Colonic mucosa (tissue), 4 donors: Measurements from ENCODE around the gene TUBB4B. TPM values are rescaled to one million over a fixed set of nuclear protein-coding genes. Genes with fewer than 3 reads are reported as not detected.

Experiments
- DNase-seq: peaks from one replicate; pipeline ENCODE4 v3.0.0-alpha.2; 2020
- H3K27ac ChIP-seq: fragments of 200-600 bp; one replicate; pipeline ENCODE4 v1.8.0; 2021
- H3K27me3 ChIP-seq: fragments of 200-600 bp; one replicate; pipeline ENCODE4 v1.8.0; 2021
- H3K36me3 ChIP-seq: fragments of 200-600 bp; one replicate; pipeline ENCODE4 v1.8.0; 2021
- H3K4me1 ChIP-seq: fragments of 200-600 bp; one replicate; pipeline ENCODE4 v1.8.0; 2021; ENCODE audit warnings: mild to moderate bottlenecking
- H3K4me3 ChIP-seq: fragments of 200-600 bp; one replicate; pipeline ENCODE4 v1.8.0; 2021
- H3K9ac ChIP-seq, 2 donors: one replicate each; pipeline ENCODE4 v1.7.0; 2013; ENCODE audit warnings: control low read depth in 2 of 2, low read depth in 2 of 2, low read length in 2 of 2
- H3K9me3 ChIP-seq: fragments of 200-600 bp; one replicate; pipeline ENCODE4 v1.8.0; 2021
- intact Hi-C: fragments of 100-400 bp; cut with DNase I; formaldehyde crosslinking; loops from one replicate; pipeline ENCODE4 v1.14.1; 2022
- total RNA-seq, 2 donors: library from RNA; stranded (reverse); fragmentation: NEBNext Ultra II Directional in 1 of 2; extraction: Animal tissue kit (Norgen Biotek cat#: 25700) in 1 of 2; gene quantifications; one replicate each; pipeline ENCODE4 v1.2.1, GENCODE V29; 2021
- TF ChIP-seq, protein P1 (sequence below): fragments of 200-600 bp; IDR thresholded peaks from one replicate; pipeline ENCODE4 v1.8.0; 2022; ENCODE audit warnings: antibody characterized with exemption, mild to moderate bottlenecking
- donor health status: healthy.
- donor health status: DM: no; HTN: no; CAD: no.
- donor health status: DM: no; HTN: no; CAD: no.

Gene TUBB4B
- total RNA-seq, 2 donors from 2014 or later, result 303 to 779 TPM

DNA sequence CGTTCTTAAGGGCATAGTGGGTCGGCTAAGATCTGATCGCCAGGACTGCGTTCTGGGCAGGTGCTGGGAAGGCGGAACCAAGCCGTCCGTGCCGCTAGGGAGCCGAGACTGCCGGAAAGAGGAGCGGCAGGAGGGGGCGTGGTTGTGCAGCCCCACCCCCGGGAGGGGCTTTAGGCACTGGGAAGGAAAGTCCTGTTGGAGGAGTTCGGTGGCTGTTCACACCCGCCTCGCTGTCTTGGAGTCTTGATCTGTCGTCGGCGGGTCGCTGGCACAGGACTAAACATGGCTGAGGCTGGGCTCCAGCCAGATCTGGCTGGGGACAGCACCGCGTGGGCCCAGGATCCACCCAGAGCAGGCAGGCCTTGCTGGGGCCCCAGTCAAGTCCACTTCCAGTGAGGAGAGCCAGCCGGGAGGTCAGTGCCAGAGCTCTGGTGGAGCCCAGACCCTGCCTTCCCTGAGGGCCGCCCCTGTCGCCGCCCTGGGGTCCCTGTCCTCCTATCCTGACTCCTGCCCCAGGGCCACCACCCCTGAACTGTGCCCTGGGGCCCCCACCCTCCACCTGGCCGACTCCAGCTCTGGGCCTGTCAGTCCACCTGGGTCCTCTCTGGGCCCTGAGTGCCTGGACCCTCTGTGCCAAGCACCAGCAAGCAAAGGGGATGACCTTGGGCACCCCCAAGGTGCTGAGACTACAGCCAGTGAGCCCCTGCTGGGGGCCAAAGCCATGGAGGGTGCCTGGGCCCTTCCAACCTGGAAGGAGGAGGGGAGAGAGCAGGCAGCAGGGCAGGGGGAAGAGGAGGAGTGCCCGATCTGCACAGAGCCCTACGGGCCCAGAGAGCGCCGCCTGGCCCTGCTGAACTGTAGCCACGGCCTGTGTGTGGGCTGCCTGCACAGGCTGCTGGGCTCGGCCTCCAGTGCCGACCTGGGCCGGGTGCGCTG, 23.5 kb upstream of the TUBB4B start:
- TF ChIP-seq, protein P1, sequence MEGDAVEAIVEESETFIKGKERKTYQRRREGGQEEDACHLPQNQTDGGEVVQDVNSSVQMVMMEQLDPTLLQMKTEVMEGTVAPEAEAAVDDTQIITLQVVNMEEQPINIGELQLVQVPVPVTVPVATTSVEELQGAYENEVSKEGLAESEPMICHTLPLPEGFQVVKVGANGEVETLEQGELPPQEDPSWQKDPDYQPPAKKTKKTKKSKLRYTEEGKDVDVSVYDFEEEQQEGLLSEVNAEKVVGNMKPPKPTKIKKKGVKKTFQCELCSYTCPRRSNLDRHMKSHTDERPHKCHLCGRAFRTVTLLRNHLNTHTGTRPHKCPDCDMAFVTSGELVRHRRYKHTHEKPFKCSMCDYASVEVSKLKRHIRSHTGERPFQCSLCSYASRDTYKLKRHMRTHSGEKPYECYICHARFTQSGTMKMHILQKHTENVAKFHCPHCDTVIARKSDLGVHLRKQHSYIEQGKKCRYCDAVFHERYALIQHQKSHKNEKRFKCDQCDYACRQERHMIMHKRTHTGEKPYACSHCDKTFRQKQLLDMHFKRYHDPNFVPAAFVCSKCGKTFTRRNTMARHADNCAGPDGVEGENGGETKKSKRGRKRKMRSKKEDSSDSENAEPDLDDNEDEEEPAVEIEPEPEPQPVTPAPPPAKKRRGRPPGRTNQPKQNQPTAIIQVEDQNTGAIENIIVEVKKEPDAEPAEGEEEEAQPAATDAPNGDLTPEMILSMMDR, result no peak
- peak overlapping the region; percentile 58 to 89 for H3K9ac ChIP-seq
- H3K27ac ChIP-seq, result peak overlapping the region; percentile 88
- peak; percentile 94 for DNase-seq
- no peaks in the 10 kb centered on the region for H3K27me3 ChIP-seq
- peaks cover 3% of the 10 kb centered on the region for H3K4me1 ChIP-seq
- intact Hi-C loops, result no loop called here
- no peaks in the 10 kb centered on the region for H3K36me3 ChIP-seq
- peak overlapping the region; percentile 39 for H3K4me3 ChIP-seq
- H3K9me3 ChIP-seq, result no peaks in the 10 kb centered on the region

DNA sequence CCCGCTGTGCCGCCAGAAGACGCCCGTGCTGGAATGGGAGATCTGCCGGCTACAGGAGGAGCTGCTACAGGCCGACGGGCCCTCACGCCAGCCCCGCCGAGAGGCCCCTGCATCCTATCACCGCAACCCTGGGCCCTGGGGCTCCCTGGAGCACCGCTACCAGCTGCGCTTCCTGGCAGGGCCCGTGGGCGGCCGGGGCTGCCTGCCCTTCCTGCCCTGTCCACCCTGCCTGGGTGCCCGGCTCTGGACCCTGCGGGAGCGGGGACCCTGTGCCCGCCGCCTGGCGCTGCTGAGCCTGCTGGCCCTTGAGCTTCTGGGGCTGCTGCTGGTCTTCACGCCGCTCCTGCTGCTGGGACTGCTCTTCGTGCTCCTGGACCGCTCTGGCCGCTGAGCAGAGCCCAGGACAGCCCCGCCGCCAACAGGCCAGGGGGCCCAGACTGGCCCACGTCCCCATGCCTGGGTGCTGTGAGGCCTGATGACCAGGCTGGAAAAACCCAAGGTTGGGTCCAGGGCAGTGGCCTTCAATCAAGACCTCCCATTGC, 22.8 kb upstream of the TUBB4B start:
- Histone ChIP-seq H3K27ac (peak overlapping the region; percentile 88), H3K4me3 (peak overlapping the region; percentile 39), H3K9ac (peak overlapping the region; percentile 58 to 89), H3K4me1 (peaks cover 9% of the 10 kb centered on the region), H3K9me3 (no peaks in the 10 kb centered on the region), H3K27me3 (no peaks in the 10 kb centered on the region), H3K36me3 (no peaks in the 10 kb centered on the region)
- intact Hi-C loops, result no loop called here
- no peak for DNase-seq
- TF ChIP-seq, protein P1, result no peak

DNA sequence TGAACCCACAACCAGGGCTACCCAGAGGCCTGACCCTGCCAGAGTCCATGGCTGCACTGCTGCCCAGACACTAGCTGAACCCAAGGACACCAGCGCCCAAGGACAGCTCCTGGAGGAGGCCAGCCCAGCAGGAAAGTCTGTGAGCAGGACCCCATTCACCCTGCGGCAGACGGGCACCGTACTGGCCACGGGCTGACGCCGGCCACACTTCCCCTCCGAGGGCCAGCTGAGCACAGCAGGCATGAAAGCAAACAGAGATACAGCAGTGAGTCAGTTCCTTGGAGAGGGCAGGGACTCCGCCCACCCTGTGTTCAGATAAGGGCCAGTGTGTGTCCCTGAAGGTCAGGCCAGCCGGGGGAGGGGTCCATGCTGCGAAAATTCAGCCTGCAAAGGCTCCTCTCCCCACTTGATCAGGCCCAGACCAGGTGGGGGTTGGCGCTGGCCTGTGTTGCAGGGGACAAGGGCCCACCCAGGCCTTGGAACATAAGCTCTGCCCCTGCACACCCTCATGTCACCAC, 22.3 kb upstream of the TUBB4B start:
- peak overlapping the region; percentile 58 to 89 for H3K9ac ChIP-seq
- H3K9me3 ChIP-seq, result no peaks in the 10 kb centered on the region
- no peak overlapping the region for H3K4me3 ChIP-seq
- peaks cover 9% of the 10 kb centered on the region for H3K4me1 ChIP-seq
- intact Hi-C loops, result no loop called here
- no peaks in the 10 kb centered on the region for H3K36me3 ChIP-seq
- TF ChIP-seq, protein P1, result no peak
- peak overlapping the region; percentile 88 for H3K27ac ChIP-seq
- DNase-seq, result peak; percentile 78
- no peaks in the 10 kb centered on the region for H3K27me3 ChIP-seq

DNA sequence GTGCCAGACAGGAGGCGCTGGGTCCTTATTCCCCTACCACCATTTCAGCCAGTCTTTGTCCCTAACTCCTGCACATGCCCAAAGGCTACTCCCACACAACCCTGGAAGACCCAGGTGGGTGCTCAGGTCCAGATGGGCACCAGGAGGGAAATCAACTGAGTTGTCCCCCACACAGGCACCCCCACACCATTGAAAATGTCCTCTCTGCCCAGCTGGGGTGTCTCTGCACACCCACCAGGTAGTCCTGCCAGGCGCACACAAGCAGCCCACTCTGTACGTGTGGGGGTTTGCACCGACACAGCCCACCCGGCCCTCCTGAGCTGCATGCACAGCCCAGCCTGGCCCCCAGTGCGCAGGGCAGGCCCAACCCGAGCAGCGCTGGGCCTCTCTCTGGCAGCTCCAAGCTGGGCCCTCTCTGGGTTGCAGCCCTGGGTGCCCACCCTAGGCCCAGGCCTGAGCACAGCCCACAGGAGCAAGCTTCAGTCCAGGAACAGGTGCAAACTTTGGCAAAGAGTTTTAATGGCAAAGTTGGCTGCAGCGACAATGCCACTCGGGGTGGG, 21.2 kb upstream of the TUBB4B start:
- Histone ChIP-seq H3K36me3 (no peaks in the 10 kb centered on the region), H3K9ac (no peak overlapping the region), H3K27ac (no peak overlapping the region), H3K4me3 (no peak overlapping the region), H3K4me1 (peaks cover 12% of the 10 kb centered on the region), H3K9me3 (no peaks in the 10 kb centered on the region), H3K27me3 (no peaks in the 10 kb centered on the region)
- TF ChIP-seq, protein P1, result no peak
- DNase-seq, result no peak
- intact Hi-C loops, result no loop called here

DNA sequence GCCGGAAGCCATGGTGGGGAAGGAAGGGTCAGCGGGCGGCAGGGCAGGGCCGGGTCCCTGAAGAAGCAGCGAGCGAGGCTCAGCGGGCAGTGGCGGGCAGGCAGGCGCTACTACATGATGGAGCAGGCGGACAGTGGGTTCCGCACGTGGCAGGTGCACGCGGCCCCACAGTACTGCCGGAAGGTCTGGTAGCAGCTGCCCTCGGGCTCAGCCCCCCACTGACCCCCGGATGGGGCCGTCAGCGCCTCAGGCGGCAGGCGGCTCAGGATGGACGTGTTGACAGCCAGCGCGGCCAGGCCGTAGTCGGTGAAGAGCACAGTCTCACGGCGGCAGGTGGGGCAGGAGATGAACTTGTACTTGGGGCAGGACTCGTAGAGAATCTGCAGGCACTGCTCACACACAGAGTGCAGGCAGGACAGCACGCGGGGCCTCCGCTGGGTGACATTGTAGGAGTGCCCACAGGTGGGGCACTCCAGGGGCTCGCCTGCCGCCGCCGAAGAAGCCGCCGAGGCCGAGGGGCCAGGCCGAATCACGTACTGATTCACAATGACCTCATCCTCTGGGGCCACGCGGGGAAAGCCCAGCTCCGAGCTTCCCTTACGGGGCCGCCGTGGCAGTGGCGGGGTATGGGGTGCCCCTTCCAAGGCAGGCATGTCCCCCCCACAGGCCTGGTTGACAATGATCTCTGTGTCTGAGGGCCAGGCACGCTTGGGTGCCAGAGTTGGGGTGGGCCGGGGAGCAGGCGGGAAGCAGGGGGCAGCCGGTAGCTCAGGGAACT, 20.6 kb upstream of the TUBB4B start:
- TF ChIP-seq, protein P1, result no peak
- DNase-seq, result no peak
- H3K9me3 ChIP-seq, result no peaks in the 10 kb centered on the region
- no peak overlapping the region for H3K4me3 ChIP-seq
- H3K27ac ChIP-seq, result no peak overlapping the region
- no peak overlapping the region for H3K9ac ChIP-seq
- no peaks in the 10 kb centered on the region for H3K36me3 ChIP-seq
- H3K4me1 ChIP-seq, result peaks cover 13% of the 10 kb centered on the region
- intact Hi-C loops, result no loop called here
- no peaks in the 10 kb centered on the region for H3K27me3 ChIP-seq
